ELR (cell line): ENCODE measurements around the gene SMCP.
A peak's percentile ranks its signal among the peaks of the same experiment; 100 is the strongest.

Experiments used
- DNase-seq: peaks from one replicate; pipeline ENCODE4 v3.0.0-alpha.2; 2015; ENCODE audit warnings: low read depth

SMCP gene, protein sequence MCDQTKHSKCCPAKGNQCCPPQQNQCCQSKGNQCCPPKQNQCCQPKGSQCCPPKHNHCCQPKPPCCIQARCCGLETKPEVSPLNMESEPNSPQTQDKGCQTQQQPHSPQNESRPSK

DNA sequence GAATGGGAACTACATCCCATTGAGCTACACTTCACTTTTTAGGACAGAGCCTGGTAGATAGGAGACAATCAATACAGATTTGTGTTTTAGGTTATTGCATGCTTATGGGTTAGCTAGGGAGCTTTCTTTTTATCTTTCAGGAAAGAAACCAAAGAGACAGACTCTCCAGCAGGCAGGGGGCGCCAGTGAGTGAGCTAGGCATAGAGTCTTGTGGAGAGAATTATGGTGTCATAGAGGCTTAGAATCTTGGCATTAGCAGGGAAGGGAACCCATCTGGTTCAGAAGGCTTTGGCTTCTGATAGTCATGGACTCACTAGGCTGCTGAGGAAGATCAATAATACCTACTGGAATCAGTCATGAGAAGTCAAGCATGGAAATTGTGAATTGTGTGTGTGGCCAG is at the start of gene SMCP:
Gene SMCP (plus strand): TSS at position 281 of the 400 bp plus-strand sequence. CDS start 6,101 bp downstream, outside the sequence.
- DNase-seq: peak; percentile 31

DNA sequence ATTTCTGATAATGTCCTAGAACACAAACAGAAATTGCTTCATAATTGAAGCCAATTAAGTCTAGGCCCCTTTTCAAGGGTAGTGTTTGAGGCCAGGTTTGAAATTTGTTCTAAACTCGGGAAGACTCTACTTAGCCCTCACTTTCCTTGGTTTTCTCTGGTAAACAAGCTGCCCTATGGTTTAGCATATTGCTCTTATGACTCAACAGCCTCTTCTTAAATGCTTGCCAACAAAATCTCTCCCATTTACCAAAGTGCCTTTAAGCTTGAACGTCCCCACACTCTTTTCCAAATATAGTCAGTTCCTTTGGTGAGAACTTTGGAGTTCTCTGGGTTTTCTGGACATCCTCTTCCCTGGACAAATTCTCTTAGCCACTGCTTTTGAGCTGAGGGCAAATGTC is 41.3 kb upstream of the SMCP start:
- DNase-seq: peak; percentile 9

DNA sequence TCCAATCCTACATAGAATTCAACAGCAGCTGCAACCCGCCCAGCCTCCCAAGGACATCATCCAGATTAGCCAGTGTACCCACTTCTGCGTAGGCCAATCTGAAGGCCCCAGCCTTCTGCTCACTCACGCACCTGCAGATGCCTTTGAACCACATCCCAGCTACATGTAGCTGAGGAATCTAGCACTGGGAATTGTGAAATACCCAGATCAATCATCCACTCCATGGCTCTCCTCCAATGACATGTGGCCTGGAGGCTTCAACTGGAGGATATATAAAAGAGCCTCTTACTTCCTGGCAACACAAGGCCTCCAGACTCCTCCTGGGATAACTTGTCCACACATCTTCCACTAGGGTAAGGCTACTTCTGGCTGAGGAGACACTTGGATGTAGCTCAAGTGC is 35.6 kb upstream of the SMCP start, which contains the start of gene LCE6A:
Gene LCE6A (plus strand): TSS at position 301 of the 400 bp plus-strand sequence. CDS start 665 bp downstream, outside the sequence.
- DNase-seq: no peak

- DNase-seq: peak; percentile 22
Measured at GRCh38 chr1:152855661-152856060, 22.5 kb upstream of the SMCP start.

- no peak for DNase-seq
Measured at GRCh38 chr1:152858062-152858461, 20.1 kb upstream of the SMCP start.

DNA sequence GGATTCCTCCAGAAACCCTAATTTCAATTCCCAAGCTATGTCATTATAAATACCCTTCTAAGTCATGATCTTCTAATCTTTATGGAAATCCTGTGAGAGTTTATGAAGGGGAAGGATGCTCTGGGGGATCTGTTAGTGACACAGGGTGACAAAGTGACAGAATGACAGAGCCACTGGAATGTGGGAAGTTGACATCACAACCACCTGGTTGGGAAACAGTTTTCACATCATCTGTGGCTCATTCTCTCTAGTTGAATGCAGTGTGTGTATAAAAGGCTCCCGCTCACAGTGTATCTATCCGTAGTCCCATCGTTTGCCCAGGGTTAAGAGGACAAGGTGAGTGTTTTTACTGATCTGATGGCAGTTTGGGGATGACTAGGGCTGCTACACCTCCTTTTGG is 18.4 kb upstream of the SMCP start, which contains the start of gene LCE7A:
Gene LCE7A (plus strand): TSS at position 301 of the 400 bp plus-strand sequence. CDS start 702 bp downstream, outside the sequence.
- no peak for DNase-seq

DNA sequence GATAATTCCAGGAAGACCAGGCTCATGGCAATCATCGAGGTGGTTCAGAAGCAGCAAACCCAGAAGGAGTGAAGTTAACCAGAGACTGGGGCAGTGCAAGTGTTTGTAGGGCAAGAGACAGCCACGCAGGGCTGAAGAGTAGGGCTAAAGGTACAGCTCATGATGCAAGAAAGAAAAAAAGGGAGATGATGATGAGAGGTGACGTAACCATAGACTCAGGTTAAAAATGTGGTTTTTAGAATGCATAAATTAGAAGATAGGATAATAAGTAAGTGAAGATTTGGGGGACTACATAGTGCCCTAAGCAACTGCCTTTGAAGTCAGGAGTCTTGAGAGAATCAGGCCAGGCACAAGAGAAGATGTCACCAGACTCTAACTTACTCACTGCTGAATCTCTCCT is 18.0 kb upstream of the SMCP start:
- DNase-seq: no peak

DNA sequence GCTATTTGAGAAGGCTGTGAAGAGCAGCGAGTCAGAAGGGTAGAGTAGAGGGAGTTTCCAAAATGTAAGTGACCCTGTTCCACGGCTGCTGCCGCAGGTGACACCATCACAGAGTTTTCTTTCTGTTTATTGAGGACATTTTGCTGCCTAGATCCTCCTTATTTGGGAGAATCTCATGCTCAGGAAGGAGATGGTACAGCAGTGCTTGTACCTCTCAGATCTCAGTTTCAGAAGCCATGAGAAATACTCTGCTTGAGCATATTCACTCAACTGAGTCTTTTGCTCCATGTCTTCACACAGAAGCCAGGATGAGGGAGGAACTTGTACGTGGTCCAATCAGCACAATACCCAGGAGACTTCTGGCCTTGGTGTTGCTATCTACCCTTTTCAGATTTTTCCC is 16.7 kb upstream of the SMCP start:
- no peak for DNase-seq

DNA sequence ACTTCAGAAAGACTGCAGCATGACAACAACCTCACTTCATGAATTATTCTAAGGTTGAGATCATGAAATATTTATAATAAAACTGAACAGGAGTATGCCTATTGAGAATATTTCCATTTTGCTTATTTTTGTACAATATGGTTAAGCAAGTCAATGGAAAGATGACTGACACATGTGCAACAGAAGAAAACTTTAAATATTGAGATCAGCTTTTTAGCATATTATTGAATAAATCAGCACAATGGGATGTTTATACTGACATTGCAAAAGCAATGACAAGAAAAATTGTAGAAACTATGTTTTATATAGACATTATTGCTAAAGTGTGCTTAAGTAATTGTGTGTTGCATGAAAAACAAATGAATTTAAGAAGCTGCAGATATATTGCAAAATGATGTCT is 13.7 kb upstream of the SMCP start:
- DNase-seq: no peak

GRCh38 chr1:152866321-152866720 is 11.8 kb upstream of the SMCP start:
- peak; percentile 28 for DNase-seq

DNA sequence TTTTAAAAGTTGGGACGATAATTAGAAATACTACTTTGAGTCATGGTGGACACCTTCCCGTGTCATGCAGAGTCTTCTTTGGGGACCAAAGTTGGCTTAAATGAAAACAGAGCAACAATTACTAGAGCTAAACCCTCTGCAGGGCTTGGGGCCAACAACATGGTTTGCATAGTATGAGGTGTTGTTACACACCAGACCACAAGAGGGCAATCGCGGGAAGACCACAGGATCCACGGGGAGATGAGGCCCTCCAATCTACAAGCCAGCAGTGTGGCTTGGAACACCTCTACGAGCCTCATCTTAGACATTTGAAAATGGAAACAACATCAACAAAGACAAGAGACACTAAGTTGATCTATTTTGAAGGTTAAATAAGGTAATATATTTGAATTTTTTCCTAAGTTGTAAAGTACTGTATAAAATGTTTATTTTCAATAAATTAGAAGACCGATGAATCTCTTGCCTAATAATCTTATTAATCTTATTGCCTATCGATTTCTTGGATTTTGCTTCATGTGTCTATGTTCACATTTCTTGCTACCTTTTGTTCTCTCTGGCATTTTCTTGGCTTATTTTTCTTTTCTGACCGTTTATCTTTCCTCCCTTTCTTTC is 8.2 kb upstream of the SMCP start:
- peak; percentile 81 for DNase-seq

DNA sequence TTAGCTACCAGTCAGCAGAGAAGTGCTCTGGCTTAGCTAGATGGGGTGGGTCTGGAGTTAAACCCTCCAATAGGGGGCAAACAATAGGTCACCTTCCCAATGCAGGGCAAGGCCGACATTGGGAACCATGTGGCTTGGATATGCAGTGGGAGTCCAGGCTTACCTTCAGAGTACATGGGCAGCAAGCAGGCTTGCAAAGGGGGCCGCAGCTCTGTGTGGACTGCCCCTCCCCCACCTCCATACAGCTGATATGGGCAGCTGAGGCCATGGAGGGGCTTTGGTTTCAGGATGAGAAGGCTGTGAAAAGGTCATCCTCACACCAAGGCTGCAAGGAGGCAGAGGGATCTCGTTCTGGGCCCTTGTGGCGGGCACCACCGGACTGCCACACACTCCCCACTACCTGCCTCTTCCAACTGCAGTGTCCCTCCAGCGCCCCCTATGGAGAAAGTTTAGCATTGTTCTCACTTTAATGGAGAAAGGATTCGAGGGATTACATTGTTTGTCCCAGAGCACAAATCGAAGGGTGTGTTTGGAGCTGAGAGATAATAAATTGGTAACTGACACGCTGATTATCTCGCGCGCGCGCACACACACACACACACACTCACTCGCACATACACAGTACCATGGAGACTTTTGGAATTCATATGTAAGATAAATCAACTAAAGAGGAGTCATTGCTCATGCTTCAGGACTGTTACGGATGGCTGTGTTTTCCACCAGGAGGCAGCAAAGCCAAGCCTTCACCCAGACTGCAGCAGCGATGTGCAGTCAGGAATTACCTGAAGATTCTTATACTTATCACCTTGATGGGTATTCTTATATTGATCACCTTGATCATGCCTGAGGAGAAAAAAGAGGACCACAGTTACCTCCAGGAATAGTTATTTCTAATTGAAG is 7.0 kb upstream of the SMCP start:
- DNase-seq: peak; percentile 66

GRCh38 chr1:152871731-152872126 is 6.4 kb upstream of the SMCP start:
- no peak for DNase-seq

DNA sequence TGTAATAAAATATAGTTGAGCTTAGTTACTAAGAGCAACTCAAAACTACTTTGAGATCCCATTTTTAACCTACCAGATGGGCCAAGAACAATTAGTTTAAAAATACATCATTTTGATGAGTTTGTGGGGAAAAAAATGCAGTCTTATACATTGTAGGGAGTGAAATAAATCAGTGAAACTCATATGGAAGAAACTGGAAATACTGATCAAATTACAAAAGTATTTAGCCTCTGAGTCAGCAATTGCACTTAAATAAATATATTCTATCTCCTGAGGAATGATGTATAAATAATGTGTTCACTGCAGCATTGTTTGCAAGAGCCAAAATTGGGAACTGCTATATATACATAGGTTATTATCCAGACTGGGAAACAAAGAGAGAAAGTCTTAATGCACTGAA is 4.6 kb upstream of the SMCP start:
- DNase-seq: peak; percentile 57

- no peak for DNase-seq
Measured at GRCh38 chr1:152876827-152877226, 1.3 kb upstream of the SMCP start.

DNA sequence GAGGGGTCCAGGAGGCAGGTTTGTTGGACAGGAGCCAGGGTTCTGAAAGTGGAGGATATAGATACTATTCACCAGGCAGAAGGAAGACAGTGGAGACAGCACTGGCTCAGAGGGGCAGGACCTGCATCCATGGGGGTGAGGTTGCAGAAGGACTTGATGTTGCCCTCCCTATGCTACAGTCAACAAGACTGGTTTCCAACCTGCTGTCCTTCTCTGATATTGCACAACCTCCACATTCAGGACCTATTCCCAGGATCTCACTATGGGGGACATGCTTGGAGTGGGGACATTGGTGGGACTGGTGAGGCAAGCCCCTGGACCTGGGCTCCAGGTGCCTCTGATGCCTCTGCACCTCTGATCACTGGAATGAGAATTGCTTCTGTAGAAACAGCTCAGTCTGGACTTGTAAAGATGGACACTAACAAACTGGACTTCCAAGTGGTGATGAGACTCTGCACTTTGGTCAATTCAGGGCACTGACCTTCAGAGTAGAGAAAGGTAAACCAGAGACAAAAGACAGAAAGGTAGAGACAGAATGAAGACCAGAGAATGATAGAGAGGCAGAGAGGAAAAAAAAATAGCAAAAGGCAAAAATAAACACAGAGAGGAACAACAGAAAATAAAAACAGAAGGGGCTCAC is 1.6 kb downstream of the SMCP start:
- DNase-seq: no peak

DNA sequence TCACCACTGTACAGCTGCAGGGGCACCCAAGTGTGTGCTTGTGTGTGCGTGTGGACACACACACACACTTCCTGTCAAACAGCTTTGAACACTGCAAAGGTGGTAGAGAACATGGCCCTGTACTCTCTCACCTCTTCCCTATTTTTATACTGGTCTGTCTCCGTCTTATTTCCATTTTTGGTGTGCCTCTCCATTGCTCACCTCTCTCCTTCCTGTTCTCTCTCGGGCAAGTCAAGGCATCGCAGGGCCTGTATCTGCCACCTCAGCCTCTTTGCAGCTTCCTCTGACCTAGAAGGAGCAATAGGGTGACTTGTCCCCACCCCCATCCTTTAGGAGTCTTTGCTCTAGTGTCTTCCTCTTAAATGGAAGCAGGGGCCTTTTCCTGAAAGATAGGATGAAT is 2.2 kb downstream of the SMCP start:
- no peak for DNase-seq

GRCh38 chr1:152880907-152881306 is 2.8 kb downstream of the SMCP start:
- DNase-seq: no peak

DNA sequence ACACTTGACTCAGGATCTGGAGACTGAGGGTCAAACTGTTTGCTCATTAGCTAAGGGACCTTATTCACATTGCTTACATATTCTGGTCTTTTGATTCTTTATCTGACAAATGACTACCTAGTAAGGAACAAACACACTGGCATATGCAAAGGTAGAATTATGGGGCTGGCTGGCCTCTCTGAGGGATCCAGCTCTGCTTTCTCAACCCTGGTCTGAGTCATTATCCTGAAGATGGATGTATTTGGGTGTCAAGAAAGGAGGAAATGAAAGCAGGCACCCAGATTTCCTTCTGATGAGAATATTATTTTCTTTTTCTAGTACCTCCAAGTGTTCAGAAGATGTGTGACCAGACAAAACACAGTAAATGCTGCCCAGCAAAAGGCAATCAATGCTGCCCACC is 6.0 kb downstream of the SMCP start:
- DNase-seq: peak; percentile 34

GRCh38 chr1:152884506-152884905 is 6.4 kb downstream of the SMCP start:
- DNase-seq: no peak

DNA sequence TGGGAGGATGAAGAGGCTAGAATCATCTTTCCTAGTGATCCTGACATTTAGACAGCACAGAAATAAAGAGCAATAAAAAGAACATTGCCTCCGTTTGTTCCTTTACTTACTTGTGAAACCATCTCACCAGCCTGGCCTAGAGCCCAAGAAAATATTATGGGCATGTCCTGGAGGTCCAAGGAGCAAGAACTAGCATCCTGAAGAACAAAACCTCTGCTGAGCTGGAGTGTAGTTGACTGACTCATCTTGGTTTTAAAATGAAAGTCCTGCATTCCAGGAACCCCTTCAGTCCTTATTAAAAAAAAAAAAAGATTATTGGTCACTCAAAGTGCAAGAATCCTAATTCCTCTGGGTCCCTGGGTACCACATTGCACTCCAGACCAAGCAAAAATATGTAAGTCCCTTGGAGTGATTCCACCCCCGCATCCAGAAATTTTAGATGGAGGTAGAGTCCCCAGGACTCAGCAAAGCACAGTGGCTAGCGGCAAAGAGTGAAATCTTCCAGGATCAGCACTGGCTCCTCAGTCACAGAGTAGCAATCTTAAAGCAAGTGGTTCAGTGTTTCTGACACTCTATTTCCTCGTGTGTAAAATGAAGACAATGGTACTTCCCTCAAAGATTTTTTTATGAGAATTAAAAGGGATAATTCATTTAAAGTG is 7.0 kb downstream of the SMCP start:
- DNase-seq: peak; percentile 64

- no peak for DNase-seq
Measured at GRCh38 chr1:152886085-152886484, 8.0 kb downstream of the SMCP start.
